ENCODE data around the gene UQCRHL. TPM values are rescaled to one million over a fixed set of nuclear protein-coding genes. Genes with fewer than 3 reads are reported as not detected.

UQCRHL gene
- total RNA-seq, 1 donor from 2014 or later, result 1.7 TPM

DNA sequence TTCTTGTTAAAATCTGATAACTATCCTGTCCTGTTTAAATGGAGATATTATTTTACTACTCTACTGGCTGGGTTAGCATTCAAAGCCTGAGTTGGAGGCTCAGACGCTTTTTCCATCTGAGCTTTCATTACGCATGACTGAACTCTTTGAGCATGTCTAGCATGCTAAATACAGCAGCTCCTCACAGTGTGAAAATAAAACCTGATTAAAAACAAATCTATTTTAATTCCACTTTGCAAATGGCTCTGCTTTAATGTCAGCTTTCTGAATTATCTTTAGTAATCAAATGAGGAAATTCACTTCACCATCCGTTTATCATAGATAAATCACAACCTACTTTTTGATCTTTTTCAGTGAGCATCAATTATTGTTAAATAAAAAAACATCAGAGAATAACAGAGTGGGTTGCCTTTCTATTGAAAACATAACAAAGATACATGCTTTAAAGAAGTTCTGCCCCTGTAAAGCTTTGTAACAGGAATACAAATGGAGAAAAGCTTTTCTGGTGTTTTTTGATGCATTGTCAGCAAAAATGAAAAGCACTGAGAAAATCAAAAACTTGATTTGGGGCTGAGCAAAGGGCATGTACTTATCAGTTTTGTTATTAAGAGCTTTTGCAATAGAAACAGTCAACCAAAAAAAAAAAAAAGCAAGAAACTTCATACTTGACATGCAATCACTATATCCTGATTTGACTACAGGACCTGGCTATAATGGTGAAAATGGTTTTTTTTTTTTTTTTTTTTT lies 36.5 kb upstream of the UQCRHL start:
- no peaks in the 10 kb centered on the region for H3K9me3 Mint-ChIP-seq (ENCODE audit: unreplicated experiment)
- Histone ChIP-seq H3K4me1 (ENCODE audit: insufficient read depth, low read length) (peaks cover 4% of the 10 kb centered on the region), H3K79me2 (ENCODE audit: insufficient read depth, low read length) (peaks cover 24% of the 10 kb centered on the region), H2AFZ (ENCODE audit: low read depth, low read length) (no peak overlapping the region), H3K27me3 (ENCODE audit: insufficient read depth, low read length) (no peaks in the 10 kb centered on the region), H3K4me2 (ENCODE audit: low read length) (peak overlapping the region; percentile 30), H3K36me3 (ENCODE audit: insufficient read depth, low read length) (no peaks in the 10 kb centered on the region), H3K27ac (ENCODE audit: low read depth, low read length) (no peak overlapping the region), H3K9ac (ENCODE audit: low read length) (no peak overlapping the region), H3K9me3 (ENCODE audit: insufficient read depth, low read depth, low read length) (no peaks in the 10 kb centered on the region), H3K4me3 (ENCODE audit: insufficient read depth, low read depth, low read length) (no peak overlapping the region), H4K20me1 (ENCODE audit: insufficient read depth, low read length) (peaks cover 6% of the 10 kb centered on the region)
- H3K27me3 Mint-ChIP-seq (ENCODE audit: low read depth, unreplicated experiment), result no peaks in the 10 kb centered on the region
- peak; percentile 54 for DNase-seq (ENCODE audit: low read depth)
- no peak overlapping the region for H3K4me3 Mint-ChIP-seq (ENCODE audit: unreplicated experiment)
- H3K27ac Mint-ChIP-seq (ENCODE audit: unreplicated experiment), result no peak overlapping the region
- FAIRE-seq, result no peak
- H3K4me1 Mint-ChIP-seq (ENCODE audit: low read depth, unreplicated experiment), result peaks cover 2% of the 10 kb centered on the region
- TF ChIP-seq, protein P1, sequence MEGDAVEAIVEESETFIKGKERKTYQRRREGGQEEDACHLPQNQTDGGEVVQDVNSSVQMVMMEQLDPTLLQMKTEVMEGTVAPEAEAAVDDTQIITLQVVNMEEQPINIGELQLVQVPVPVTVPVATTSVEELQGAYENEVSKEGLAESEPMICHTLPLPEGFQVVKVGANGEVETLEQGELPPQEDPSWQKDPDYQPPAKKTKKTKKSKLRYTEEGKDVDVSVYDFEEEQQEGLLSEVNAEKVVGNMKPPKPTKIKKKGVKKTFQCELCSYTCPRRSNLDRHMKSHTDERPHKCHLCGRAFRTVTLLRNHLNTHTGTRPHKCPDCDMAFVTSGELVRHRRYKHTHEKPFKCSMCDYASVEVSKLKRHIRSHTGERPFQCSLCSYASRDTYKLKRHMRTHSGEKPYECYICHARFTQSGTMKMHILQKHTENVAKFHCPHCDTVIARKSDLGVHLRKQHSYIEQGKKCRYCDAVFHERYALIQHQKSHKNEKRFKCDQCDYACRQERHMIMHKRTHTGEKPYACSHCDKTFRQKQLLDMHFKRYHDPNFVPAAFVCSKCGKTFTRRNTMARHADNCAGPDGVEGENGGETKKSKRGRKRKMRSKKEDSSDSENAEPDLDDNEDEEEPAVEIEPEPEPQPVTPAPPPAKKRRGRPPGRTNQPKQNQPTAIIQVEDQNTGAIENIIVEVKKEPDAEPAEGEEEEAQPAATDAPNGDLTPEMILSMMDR (IDR thresholded peaks at IDR 0.05; ENCODE audit: insufficient read depth, low read depth, low read length), result no peak
- TF ChIP-seq EZH2 (IDR thresholded peaks at IDR 0.05; ENCODE audit: insufficient read depth, low read length), result no peak
- H3K36me3 Mint-ChIP-seq (ENCODE audit: low read depth, unreplicated experiment), result no peaks in the 10 kb centered on the region

DNA sequence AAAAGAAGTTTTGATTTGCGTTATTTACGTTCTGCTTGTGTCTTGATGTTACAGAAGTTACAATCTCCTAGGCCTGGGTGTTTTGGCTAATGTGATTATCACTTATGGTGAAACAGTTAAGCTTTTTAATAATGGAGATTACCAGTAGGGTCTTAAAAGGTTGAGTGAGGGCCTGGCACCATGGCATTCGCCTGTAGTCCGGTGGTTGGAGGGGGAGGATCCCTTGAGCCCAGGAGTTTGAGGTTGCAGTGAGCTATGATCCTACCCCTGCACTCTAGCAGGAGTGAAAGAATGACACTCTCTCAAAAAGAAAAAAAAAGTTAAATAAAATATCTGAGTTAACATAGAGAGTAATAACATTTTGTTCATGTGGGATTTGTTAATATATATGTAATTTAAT lies 31.3 kb upstream of the UQCRHL start:
- Histone ChIP-seq H2AFZ (ENCODE audit: low read depth, low read length) (no peak overlapping the region), H3K27ac (ENCODE audit: low read depth, low read length) (no peak overlapping the region), H3K4me3 (ENCODE audit: insufficient read depth, low read depth, low read length) (no peak overlapping the region), H3K4me2 (ENCODE audit: low read length) (no peak overlapping the region), H3K36me3 (ENCODE audit: insufficient read depth, low read length) (no peaks in the 10 kb centered on the region), H4K20me1 (ENCODE audit: insufficient read depth, low read length) (no peaks in the 10 kb centered on the region), H3K4me1 (ENCODE audit: insufficient read depth, low read length) (no peaks in the 10 kb centered on the region), H3K27me3 (ENCODE audit: insufficient read depth, low read length) (no peaks in the 10 kb centered on the region), H3K9ac (ENCODE audit: low read length) (no peak overlapping the region), H3K79me2 (ENCODE audit: insufficient read depth, low read length) (peaks cover 2% of the 10 kb centered on the region), H3K9me3 (ENCODE audit: insufficient read depth, low read depth, low read length) (no peaks in the 10 kb centered on the region)
- H3K36me3 Mint-ChIP-seq (ENCODE audit: low read depth, unreplicated experiment), result peaks cover 2% of the 10 kb centered on the region
- TF ChIP-seq, protein P1 (IDR thresholded peaks at IDR 0.05; ENCODE audit: insufficient read depth, low read depth, low read length), result no peak
- TF ChIP-seq EZH2 (IDR thresholded peaks at IDR 0.05; ENCODE audit: insufficient read depth, low read length), result no peak
- H3K4me1 Mint-ChIP-seq (ENCODE audit: low read depth, unreplicated experiment), result peaks cover 4% of the 10 kb centered on the region
- DNase-seq (ENCODE audit: low read depth) (no peak), FAIRE-seq (no peak)
- H3K4me3 Mint-ChIP-seq (ENCODE audit: unreplicated experiment), result no peak overlapping the region
- H3K9me3 Mint-ChIP-seq (ENCODE audit: unreplicated experiment), result no peaks in the 10 kb centered on the region
- H3K27me3 Mint-ChIP-seq (ENCODE audit: low read depth, unreplicated experiment), result no peaks in the 10 kb centered on the region
- H3K27ac Mint-ChIP-seq (ENCODE audit: unreplicated experiment), result no peak overlapping the region

DNA sequence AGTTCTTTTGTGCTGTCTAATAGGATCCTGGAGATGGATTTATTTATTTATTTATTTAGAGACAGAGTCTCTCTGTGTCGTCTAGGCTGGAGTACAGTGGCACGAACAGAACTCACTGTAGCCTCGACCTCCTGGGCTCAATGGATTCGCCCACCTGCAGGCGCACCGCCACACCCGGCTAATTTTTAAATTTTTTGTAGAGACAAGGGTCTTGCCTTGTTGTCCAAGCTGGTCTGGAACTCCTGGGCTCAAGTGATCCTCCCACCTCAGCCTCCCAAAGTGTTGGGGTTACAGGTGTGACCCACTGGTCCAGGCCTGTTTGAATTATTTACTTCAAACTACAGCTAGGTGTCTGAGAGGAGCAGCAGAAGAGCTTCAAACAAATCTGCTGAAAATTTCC lies 30.5 kb upstream of the UQCRHL start:
- Histone ChIP-seq H3K4me1 (ENCODE audit: insufficient read depth, low read length) (no peaks in the 10 kb centered on the region), H3K27ac (ENCODE audit: low read depth, low read length) (no peak overlapping the region), H3K79me2 (ENCODE audit: insufficient read depth, low read length) (peaks cover 10% of the 10 kb centered on the region), H3K36me3 (ENCODE audit: insufficient read depth, low read length) (no peaks in the 10 kb centered on the region), H3K4me2 (ENCODE audit: low read length) (no peak overlapping the region), H3K9ac (ENCODE audit: low read length) (no peak overlapping the region), H3K27me3 (ENCODE audit: insufficient read depth, low read length) (no peaks in the 10 kb centered on the region), H3K9me3 (ENCODE audit: insufficient read depth, low read depth, low read length) (no peaks in the 10 kb centered on the region), H3K4me3 (ENCODE audit: insufficient read depth, low read depth, low read length) (no peak overlapping the region), H4K20me1 (ENCODE audit: insufficient read depth, low read length) (no peaks in the 10 kb centered on the region), H2AFZ (ENCODE audit: low read depth, low read length) (no peak overlapping the region)
- Mint-ChIP-seq H3K36me3 (ENCODE audit: low read depth, unreplicated experiment) (peaks cover 2% of the 10 kb centered on the region), H3K27ac (ENCODE audit: unreplicated experiment) (no peak overlapping the region), H3K4me3 (ENCODE audit: unreplicated experiment) (no peak overlapping the region), H3K9me3 (ENCODE audit: unreplicated experiment) (no peaks in the 10 kb centered on the region), H3K27me3 (ENCODE audit: low read depth, unreplicated experiment) (no peaks in the 10 kb centered on the region), H3K4me1 (ENCODE audit: low read depth, unreplicated experiment) (peaks cover 5% of the 10 kb centered on the region)
- no peak for FAIRE-seq
- no peak for DNase-seq (ENCODE audit: low read depth)
- TF ChIP-seq EZH2 (IDR thresholded peaks at IDR 0.05; ENCODE audit: insufficient read depth, low read length), result no peak
- TF ChIP-seq, protein P1 (IDR thresholded peaks at IDR 0.05; ENCODE audit: insufficient read depth, low read depth, low read length), result no peak
